COLO668 (cell line): Measurements from ENCODE around the gene PRDM16.
A peak's percentile ranks its signal among the peaks of the same experiment; 100 is the strongest.

Experiments
- DNase-seq: peaks from one replicate; lab custom pipeline; 2025; ENCODE audit not compliant: unreplicated experiment; lab: John Stamatoyannopoulos, UW

Gene PRDM16

DNA sequence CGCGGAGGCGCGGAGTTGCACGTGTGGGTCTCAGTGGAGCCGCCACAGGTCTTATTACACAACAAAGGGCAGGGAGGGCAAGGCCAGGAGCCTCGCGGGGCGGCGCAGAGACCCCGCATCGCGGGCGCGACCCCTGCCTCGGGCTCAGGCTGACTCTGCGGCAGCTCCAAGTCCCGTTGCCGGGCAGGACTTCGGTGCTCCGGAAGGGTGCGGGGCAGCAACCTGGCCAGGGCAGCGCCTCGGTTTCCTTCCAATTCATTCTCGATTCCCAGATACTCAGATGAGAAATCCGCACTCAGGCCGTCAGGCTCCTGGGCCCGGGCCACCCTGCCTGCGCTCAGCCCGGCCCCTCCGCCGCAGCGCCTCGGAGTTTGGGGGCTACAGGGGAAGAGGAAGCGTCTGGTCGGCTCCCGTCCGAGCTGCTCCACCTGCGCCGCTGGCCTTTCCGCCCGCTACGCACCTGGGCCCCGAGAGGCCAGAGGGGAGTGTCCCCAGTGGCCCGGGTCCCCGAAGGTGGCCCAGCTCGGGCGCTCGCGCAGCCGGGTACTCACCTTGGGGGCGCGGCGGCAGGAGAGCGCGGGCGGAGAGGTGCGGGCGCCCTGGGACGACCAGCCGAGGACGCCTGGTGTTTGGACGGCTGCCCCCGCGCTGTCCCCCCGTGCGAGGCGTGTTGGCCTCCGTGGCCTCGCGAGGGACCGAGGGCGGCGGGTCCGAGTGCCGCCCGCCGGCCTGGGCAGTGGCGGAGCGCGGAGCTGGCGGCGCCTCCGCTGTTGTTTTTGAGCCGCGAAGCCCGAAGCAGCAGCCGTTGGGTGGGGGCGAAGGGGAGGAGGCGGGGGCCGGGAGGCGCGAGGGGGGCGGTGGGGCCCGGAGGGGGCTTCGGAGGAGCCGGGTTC is 1.1 kb upstream of the PRDM16 start:
- DNase-seq = no peak

DNA sequence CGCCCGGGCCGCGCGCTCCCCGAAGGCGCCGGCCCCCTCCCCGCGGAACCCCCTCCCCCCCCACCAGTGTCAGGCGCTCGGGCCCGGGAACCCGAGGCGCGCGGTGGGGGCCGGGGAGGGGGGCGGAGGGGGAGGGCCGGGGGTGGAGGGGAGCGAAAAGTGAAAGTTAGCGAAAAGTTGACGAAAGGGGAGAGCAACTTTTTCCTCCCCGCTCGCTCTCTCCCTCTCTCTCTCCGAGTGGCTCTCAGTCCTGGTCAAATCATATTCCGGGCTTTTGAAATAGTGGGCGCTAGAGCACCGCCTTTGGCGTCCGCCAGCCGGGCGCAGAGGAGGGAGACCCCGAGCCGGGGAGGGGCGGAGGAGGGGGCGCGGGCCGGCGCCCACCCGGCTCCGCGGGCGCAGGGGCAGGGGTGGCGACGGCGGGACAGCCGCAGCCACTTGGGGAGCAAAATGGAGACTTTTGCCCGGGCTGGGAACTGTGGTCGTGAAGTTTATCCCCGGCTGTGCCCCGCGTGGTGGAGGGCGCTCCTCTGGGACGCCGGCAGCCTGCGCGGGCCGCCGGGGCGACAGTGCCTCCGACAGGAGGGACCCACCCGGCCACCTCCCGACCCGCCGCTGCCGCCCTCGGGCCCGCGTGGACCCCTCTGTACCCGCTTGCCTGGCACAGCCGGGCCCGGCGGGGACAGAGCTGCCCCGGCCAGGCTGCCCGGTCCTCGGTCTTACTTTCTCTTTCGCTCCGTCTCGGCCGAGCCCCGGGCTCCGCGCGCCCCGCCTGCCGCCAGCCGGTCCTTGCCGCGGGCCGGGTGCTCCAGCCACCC is 697 bp downstream of the PRDM16 start:
- DNase-seq = peak; percentile 32

DNA sequence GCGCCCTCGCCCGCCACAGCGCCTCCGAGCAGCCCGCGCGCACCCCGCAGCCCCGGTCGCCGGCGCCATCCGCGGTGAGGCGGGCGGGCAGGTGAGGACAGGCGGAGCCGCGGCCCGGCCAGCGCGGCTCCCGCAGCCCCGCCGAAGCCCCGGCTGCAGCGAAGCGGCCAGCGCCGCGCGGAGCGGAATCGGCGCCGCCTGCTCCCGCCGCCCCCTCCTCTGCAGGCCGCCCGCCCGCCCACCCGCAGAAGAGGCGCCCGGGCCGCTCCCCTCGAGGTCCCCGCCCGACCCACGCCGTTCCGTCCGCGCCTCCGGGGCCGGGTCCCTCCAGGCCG is 1.3 kb downstream of the PRDM16 start:
- DNase-seq = no peak

DNA sequence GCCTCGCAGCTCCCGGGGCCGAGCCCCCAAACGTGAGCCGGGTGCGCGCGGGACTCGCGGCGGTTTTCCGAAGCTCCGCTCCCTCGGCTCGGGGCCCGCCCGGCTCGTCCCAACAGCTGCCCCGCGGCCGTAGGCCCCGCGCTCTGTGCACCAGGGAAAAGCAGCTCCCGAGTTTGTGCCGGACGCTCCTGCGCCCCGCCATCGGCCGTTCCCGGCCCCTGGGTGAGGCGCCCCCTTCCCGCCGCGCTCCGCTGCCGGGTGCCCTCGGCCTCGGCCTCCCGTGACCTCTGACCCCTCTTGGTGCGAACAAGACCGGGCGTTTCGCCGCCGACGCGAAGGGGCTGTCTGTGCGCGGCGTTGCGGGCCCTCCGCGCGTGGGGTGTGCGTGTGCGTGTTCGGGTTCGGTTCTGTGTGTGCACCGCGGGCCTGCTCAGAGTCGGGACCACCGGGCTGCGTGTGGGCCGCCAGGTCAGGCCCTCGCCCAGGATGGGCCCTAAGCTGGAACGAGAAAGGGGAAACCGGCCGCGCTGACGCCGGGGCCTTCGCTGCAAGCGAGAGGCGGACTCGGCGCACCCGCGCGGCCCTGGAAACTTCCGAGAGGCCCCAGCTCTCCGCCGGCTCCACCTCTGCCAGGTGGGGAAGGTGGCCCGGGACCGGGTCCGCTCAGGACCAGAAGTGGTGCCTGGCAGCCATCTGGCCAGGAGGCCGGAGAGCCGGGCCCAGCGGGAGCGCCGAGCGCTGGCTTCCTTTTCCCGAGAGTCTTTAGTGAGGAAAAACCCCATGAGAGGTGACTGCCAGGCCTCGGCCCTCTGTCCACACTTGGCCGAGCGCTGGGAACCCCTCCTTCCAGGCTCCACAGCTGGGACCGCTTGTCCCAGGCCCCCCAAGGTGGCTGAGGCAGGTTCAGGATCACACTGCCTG is 1.9 kb downstream of the PRDM16 start:
- peak; percentile 19 for DNase-seq

DNA sequence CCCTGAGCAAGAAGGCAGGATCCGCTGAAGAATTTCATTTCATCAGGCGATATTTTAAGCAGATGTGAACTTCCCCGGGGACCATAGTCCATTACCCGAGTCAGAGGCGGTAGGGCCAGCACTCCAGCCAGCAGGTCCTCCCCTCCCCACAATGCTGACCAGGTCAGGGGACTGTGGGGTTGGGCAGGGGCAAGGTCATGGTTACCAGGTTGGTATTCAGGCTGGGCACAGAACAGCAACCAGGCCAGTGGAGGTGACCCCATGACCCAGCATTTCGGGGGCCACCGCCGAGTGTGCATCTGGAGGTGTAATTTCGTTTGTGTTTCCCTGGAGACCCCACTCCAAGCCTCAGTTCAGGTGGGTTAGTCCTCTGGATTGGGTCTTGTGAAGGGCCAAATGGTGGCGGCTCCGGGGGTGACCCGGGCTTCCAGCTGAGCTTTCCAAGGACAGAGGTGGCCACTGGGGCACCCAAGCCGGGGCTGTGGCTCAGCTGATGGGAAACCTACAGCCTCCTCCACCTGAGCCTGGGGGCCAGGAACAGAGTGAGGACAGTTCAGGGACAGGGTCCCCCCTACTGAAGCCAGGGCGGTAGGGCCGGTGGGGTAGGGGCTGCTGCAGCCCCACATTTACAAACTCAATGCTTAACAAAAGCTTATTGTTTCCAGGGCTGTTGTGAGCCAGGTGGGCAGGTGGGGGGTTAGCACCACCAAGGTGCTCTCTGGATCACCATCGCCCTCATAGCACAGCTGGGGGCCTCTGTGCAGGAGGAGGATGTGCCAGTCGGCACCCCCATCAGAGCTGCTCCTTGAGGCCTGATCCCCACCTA is 2.8 kb downstream of the PRDM16 start:
- DNase-seq = no peak

DNA sequence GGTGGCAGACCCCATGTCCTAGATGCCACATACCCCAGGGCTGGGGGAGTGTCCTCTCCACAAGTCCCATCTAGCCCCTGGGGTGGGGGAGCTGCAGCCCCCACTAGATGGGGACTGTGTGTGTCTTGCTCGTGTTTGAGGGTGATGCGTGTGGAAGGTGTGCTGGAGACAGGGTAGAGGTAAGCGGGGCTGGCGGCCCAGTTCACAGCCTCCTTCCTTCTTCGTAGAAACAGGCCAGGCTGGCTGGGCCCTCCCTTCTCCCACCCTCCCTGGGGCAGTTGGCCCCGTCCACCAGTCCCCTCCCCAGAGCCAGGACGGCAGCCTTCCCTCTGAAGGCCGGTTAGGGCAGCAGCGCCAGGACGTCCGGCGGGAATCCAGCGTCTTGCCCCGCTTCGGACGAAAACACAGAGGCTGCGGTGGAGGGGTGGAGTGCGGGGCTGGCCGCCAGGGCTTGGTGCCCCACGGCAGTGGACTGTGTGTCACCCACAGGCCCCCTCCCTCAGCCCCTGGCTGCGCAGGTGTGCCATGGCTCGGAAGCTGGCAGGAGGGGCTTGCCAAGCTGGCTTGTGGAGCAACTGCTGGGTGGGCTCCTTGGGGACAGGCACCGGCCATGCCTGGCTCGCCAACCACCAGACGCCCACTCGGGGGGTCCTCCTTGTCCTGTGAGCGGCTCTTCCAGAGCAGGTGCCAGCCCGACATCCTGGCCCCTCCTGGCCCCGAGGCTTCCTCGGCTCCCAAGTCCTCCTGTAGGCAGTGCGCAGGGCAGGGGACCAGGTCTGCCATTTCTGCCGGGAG is 3.6 kb downstream of the PRDM16 start:
- DNase-seq = no peak

DNA sequence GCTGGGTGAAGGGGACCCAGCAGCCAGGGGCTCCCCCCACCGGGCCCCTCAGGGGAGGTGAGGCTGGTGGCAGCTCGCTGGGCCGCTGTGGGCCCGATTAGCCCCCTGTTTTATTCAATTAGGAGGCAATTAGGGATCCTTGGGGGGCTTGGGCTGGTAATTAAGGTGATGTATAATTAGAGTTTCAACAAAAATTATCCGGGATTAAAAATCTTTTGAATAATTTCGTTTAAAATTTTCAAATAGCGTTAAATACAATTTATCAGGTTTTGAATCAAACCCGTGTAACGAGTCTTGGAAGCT is 4.1 kb downstream of the PRDM16 start:
- DNase-seq = no peak

DNA sequence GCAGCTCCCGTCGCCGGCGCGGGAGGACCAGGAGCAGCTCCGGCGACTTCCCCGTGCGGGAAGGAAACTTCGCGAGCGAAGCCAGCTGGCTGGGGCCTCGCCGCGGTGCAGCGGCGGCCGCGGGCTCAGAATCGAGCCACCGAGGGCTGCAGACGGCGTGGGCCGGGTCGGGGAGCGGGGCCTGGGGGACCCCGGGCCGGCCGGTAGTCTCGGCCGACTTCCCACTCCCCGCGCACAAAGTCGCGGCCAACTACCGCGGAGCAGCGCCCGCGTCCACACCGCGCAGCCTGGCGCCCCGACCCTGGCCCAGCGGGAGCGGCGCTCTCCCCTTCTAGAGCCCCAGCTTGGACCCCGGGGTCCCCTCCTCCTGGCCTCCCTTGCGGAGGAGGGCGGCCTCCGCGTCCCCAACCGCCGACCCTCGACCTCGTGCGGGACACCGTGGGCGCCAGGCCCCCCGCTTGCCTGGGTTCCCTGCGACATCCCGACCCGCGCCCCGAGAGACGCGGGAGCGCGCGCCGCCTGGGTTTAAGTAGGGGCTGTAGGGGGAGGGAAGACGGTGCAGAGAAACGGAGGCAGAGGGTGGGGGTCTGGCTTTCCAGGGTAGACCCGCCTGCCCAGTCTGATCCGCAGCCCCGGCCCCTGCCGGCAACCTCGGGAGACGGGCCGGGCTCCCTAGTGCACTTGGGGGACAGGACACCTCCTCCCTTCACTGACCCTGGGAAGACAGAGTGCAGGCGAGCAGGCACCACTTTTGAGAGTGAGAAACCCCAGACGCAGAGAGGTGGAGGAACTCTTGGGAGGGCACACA is 4.7 kb downstream of the PRDM16 start:
- DNase-seq = no peak

DNA sequence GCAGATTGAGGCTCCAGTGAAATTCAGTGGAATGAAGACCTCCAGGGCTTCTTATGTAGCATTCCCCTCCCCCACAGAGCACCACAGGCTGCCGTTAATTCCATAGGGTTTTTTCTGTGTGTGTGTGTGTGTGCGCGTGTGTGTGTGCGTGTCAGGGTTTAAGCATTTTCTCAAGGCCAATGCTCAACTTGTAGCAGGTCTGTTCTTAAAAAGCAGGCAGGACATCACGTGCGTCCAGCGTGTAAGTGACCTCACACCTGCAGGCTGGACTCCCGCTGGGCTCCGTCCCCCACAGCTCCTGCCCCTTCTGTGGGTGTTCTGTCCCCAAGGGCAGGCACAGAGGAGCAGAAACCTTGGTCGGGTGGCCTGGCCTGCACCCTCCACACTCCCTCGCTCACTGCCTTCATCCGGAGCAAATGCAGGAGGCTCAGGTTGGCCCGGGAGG is 5.3 kb downstream of the PRDM16 start:
- no peak for DNase-seq

DNA sequence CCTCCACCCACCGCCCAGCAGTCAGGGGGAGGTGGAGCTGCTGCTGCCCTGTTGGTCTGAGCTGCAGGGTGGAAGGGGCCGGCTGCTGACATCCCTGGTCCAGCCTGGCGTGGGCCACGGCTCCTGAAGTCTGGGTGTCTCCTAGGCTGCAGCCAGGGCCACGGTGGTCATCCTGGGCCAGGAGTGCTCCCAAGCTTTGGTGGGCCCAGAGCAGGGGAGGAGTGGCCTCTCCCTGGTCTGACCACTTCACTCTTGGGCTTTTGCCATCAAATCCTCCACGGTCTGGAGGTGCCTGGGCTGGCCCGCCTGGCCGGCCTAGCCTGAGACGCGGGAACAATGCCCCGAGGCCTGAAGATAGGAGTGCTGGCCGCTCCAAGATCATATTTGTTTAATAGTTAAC is 5.8 kb downstream of the PRDM16 start:
- DNase-seq = no peak

DNA sequence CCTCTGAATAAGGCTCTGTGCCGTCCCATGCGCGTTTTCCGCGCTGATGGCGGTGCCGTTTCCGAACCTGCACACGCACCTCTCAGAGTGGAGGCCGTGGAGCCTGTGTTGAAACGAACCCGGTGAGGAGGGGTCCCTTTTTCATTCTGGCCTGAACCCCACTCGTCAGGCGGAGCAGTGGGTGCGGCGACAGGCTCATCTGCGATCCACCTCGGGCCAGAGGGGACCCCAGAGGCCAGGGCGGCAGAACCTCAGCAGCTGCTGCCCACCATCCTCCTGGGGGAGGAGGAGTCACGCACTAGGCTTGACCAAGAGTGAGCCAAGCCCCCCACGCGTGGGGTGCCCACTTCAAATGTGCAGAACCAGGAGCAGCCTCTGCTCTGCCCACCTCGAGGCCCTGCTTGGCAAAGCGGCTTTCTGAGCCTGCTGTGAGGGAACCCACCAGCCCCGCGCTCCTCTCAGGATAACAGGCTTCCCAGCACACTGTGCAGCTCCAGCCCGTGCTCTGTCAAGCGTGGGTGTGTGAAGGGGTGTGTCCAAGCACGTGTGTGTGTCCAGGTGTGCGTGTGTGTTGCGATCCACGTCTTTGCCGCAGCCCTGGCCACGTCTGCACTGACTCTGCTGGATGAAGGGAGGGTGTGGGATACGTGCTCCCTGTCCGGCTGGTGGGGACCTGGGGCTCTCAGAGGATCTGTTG is 6.8 kb downstream of the PRDM16 start:
- DNase-seq = no peak

DNA sequence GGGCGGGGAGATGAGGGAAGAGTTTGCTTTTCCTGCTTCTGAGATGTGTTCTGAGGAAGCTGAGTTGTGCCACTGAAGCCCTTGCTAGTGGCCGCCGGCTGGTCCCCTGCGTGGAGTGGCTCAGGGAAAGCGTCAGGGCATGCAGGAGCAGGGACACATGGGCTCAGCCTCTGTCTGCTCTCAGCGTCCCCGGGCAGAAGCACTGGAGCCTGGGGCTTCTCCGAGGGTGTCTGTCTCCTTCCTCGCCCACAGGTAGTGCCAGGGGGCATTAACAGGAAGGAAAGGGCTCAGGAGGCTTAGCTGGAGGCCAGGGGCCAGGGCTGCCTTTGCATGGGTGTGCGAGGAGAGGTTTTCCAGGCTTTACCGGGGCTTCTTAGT is 7.3 kb downstream of the PRDM16 start:
- no peak for DNase-seq

DNA sequence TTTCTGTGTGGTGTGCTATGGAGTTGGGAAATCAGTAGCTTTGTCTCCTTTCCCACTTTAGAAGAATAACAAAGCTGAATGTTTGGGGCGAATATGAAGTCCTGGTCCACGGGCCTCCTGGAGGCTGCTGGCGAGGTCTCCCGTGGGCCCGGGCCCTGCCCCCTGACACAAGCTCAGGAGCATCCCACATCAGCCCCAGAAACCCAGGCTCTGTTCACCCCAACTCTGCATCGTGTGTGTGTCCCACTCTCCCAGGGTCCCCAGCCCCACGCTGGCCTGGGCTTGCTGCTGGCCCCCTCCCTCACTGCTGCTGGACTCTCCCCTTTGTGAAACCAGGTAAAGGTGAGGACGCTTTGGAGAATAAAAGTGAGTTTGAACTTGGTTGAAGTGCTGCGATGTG is 8.1 kb downstream of the PRDM16 start:
- DNase-seq = no peak

DNA sequence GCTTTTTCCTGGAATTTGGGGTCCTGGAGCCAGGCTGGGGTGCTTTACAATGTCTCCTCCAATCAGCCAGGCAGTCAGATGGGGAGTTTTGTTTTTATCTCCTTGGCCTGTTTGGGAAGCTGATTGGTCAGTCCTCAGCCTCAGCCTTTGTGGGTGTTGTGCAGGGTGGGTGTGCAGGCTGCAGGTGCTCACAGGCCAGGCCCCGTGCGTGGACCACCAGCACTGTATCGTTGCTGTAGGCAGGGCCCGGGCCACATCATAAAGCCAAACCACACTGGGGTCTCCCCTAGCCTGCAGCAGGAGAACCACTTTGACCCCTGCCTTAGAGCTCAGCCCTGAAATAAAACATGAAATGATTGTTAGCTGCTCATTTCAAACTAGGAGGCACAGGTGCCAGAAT is 8.6 kb downstream of the PRDM16 start:
- no peak for DNase-seq

DNA sequence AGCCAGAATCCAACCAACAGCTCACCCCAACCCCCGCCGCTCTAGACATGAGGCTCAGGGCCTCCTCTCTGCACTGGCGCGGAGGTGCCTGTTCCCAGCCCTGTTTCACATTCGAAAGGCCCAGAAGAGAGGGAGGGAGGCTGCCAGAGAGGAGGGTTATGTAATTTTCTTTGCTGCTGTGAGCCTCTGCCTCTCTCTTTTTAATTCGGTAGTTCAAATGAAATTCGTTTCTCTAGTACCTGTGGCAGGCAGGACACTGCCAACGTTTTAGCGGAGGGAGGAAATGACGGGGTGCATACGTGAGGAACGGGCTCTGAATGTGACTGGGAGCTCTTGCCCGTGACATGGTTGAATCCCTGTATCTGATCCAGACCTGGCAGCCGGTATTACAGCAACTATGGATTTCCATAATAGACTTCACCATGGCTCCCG is 9.4 kb downstream of the PRDM16 start:
- no peak for DNase-seq

DNA sequence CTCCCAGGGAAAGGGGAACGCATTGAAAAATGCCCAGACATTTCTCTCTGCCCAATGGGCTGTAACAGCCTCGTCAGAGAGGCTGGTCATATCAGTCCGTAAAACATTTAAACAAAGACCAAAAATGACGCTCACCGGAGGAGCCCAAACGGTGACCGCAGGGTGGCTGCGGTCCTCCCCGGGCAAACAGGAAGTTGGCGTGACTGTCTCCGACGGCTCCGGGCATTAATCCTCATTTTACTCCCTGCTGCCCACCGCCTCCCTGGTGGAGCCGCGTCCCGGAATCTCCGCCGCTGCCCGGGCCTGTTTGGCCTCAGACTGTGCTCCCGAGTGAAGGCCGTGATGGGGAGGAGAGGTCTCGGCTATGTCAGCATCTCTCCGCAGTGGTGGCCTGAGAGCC is 9.9 kb downstream of the PRDM16 start:
- DNase-seq = no peak

DNA sequence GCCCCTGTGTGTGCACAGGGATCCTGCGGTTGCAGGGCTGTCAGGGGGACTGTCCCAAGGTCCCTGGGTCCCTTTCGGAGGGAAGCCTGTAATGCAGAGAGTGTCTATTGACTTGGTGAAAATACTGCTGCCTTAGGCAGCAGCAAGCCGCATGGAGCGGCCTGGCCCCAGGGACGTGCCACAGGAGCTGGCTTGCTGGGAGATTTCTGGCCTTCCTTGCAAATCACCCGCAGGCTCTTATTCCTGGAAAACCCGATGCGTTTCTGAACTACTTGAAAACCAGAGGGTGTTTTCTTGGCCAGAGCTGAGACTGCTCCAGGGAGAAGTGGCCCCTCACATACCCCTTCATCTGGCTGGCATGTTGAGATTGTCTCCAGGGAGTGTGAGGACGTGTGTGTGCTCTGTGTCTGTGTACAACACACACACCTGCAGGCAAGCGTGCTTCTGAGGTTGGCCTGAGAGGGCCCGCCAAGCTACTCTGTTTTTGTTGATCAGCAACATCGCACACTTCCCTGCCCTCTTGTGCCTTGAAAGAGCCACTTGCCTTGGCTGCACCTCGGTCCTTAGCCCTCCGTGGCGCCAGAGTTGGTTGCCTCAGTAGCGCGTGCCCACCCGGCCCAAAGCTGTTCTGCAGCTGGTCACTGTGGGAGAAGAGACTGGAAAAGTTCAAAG is 10.5 kb downstream of the PRDM16 start:
- DNase-seq = no peak
